Measurements from ENCODE around the gene LCP2. TPM values are rescaled to one million over a fixed set of nuclear protein-coding genes. Genes with fewer than 3 reads are reported as not detected.

The LCP2 gene
- total and polyA plus RNA-seq, 2 of the 8 experiments (the other 6 are each of a cell fraction or from before 2014, with no cell fraction given), result 0.26 to 0.33 TPM

GRCh38 chr5:170254056-170254455 is 43.5 kb downstream of the LCP2 start:
- Histone ChIP-seq H4K5ac (ENCODE audit: insufficient read length, low read depth, low read length) (no peak overlapping the region), H3K4ac (replicated peaks; ENCODE audit: insufficient read length, low read depth, low read length) (no peak overlapping the region), H3K27me3 (replicated peaks in 1 of 4; ENCODE audit: control insufficient read depth in 3 of 4, extremely low read depth in 1 of 4, insufficient read depth in 3 of 4, low read length in 3 of 4) (no peaks in the 10 kb centered on the region), H3K27ac (ENCODE audit: low read depth, low read length) (no peak overlapping the region), H4K91ac (replicated peaks; ENCODE audit: insufficient read length, low read length) (no peak overlapping the region), H3K79me1 (ENCODE audit: low read depth, low read length) (no peaks in the 10 kb centered on the region), H2AFZ (ENCODE audit: low read length) (peak overlapping the region; percentile 36; the same call in 1 of the 2 replicates), H4K8ac (ENCODE audit: extremely low read depth, insufficient read depth, low read length) (no peak overlapping the region), H3K4me3 (ENCODE audit: extremely low read depth in 1 of 4, insufficient read depth in 2 of 4, low read depth in 3 of 4, low read length in 4 of 4) (no peak overlapping the region), H2AK5ac (ENCODE audit: low read depth, low read length) (no peak overlapping the region), H3K4me2 (ENCODE audit: insufficient read depth in 1 of 2, low read depth in 2 of 2, low read length in 2 of 2) (no peak overlapping the region), H3K14ac (ENCODE audit: insufficient read length) (no peak overlapping the region), H2BK5ac (ENCODE audit: low read depth, low read length) (no peak overlapping the region), H3K56ac (replicated peaks; ENCODE audit: insufficient read length, low read depth, low read length) (no peak overlapping the region), H3K23ac (ENCODE audit: insufficient read length) (no peak overlapping the region), H3K9me3 (ENCODE audit: insufficient read depth in 2 of 2, low read depth in 1 of 2, low read length in 1 of 2) (no peaks in the 10 kb centered on the region), H3K18ac (ENCODE audit: extremely low read depth, low read length) (no peak overlapping the region), H3K9ac (replicated peaks in 1 of 4; ENCODE audit: extremely low read depth in 1 of 4, low read depth in 3 of 4, low read length in 3 of 4) (no peak overlapping the region), H3K4me1 (replicated peaks in 1 of 4; ENCODE audit: control insufficient read depth in 3 of 4, insufficient read depth in 4 of 4, low read length in 3 of 4) (peaks cover 0 to 16% (median 15%) of the 10 kb centered on the region in 4 experiments; a peak in 6 of 7 replicates), H2BK15ac (ENCODE audit: low read length) (no peak overlapping the region), H3K36me3 (ENCODE audit: control insufficient read depth in 2 of 4, insufficient read depth in 4 of 4, low read length in 3 of 4) (no peaks in the 10 kb centered on the region), H4K20me1 (replicated peaks in 1 of 2; ENCODE audit: control insufficient read depth in 1 of 2, insufficient read depth in 2 of 2, low read length in 2 of 2) (no peaks in the 10 kb centered on the region), H2BK12ac (ENCODE audit: low read depth, low read length) (0 out of 2 replicates have a peak overlapping the region, but pooled peaks have one; percentile 2), H2BK120ac (replicated peaks; ENCODE audit: low read depth, low read length) (no peak overlapping the region), H3K23me2 (ENCODE audit: low read depth, low read length) (peaks cover 2% of the 10 kb centered on the region; the same call in 1 of the 2 replicates), H2BK20ac (ENCODE audit: low read length) (no peak overlapping the region), H3K79me2 (ENCODE audit: control insufficient read depth in 1 of 2, insufficient read depth in 2 of 2, low read length in 2 of 2) (no peaks in the 10 kb centered on the region)
- POLR2A ChIA-PET (ENCODE audit: partially characterized antibody), result no interaction called here
- CTCF ChIA-PET (ENCODE audit: partially characterized antibody), result no interaction called here
- FAIRE-seq (no peak), DNase-seq (ENCODE audit: low read depth in 1 of 2, low spot score in 2 of 2) (no peak)
- WGBS, 2 experiments (ENCODE audit: extremely low coverage in 1 of 2, insufficient coverage in 1 of 2, insufficient read length in 1 of 2, insufficient replicate concordance in 2 of 2, low coverage in 1 of 2, low lambda C conversion rate in 2 of 2, missing lambda C conversion rate in 1 of 2), result 60% methylated on average over 8 of the region's 8 CpGs; no CpG with 5 or more reads in 1 of the 2 experiments
- TF ChIP-seq ASH2L (IDR thresholded peaks at IDR 0.05; ENCODE audit: low read length) (no peak), PHF8 (conservative IDR thresholded peaks at IDR 0.05; ENCODE audit: low read depth, low read length) (no peak), RNF2 (IDR thresholded peaks at IDR 0.05; ENCODE audit: borderline replicate concordance, low read depth, low read length, missing control alignments, poor library complexity, severe bottlenecking) (no peak), JUND (IDR thresholded peaks at IDR 0.05; ENCODE audit: low read length) (peak; percentile 12; the same call in 1 of the 2 replicates)

All from H1 (cell line).